HG03432 (cell line): ENCODE data around the gene COL8A2.

Source experiments
- ATAC-seq: cut with Tn5 transposase; IDR thresholded peaks from one replicate; pipeline ENCODE4 v1.9.1; 2021; ENCODE audit warnings: mild to moderate bottlenecking, moderate library complexity; ENCODE audit not compliant: unreplicated experiment

The COL8A2 gene

GRCh38 chr1:36137776-36138175 lies 12.8 kb upstream of the COL8A2 start:
- ATAC-seq: no peak

- ATAC-seq: no peak
Measured at GRCh38 chr1:36137226-36137625, 12.2 kb upstream of the COL8A2 start.

GRCh38 chr1:36136535-36136934 lies 11.5 kb upstream of the COL8A2 start:
- no peak for ATAC-seq

- no peak for ATAC-seq
Measured at GRCh38 chr1:36135796-36136195, 10.8 kb upstream of the COL8A2 start.

GRCh38 chr1:36135330-36135667 lies 10.3 kb upstream of the COL8A2 start:
- ATAC-seq: no peak

GRCh38 chr1:36134505-36135329 lies 9.7 kb upstream of the COL8A2 start:
- no peak for ATAC-seq

- no peak for ATAC-seq
Measured at GRCh38 chr1:36134031-36134430, 9.0 kb upstream of the COL8A2 start.

GRCh38 chr1:36133484-36133883 lies 8.5 kb upstream of the COL8A2 start:
- ATAC-seq: no peak

GRCh38 chr1:36132029-36132428 lies 7.0 kb upstream of the COL8A2 start:
- no peak for ATAC-seq

- no peak for ATAC-seq
Measured at GRCh38 chr1:36128905-36129206, 3.8 kb upstream of the COL8A2 start.

- no peak for ATAC-seq
Measured at GRCh38 chr1:36128126-36128904, 3.3 kb upstream of the COL8A2 start.

GRCh38 chr1:36126797-36127500 lies 1.9 kb upstream of the COL8A2 start:
- ATAC-seq: no peak

- no peak for ATAC-seq
Measured at GRCh38 chr1:36126005-36126716, 1.1 kb upstream of the COL8A2 start.

- ATAC-seq: no peak
Measured at GRCh38 chr1:36124404-36125128, 456 bp downstream of the COL8A2 start.

- no peak for ATAC-seq
Measured at GRCh38 chr1:36123356-36123755, 1.7 kb downstream of the COL8A2 start.

GRCh38 chr1:36122062-36123030 lies 2.7 kb downstream of the COL8A2 start:
- no peak for ATAC-seq

- no peak for ATAC-seq
Measured at GRCh38 chr1:36119456-36119855, 5.6 kb downstream of the COL8A2 start.

GRCh38 chr1:36118447-36119204 lies 6.4 kb downstream of the COL8A2 start:
- ATAC-seq: no peak

GRCh38 chr1:36116901-36117300 lies 8.1 kb downstream of the COL8A2 start:
- no peak for ATAC-seq
